ENCODE measurements around the gene HOXA9. TPM values are rescaled to one million over a fixed set of nuclear protein-coding genes. Genes with fewer than 3 reads are reported as not detected.

Gene HOXA9
- total and polyA plus RNA-seq, 2 of the 4 experiments (the other 2 are of a cell fraction), result 0.18 to 0.32 TPM

GRCh38 chr7:27211084-27211446 lies 45.7 kb upstream of the HOXA9 start:
- intact Hi-C loops (cut with micrococcal nuclease), result loop anchor here (5.0 kb wide), 3 partner anchors 451 to 811 kb away; partner anchors contain the start of gene HIBADH

More at GRCh38 chr7:27211084-27211446, 45.7 kb upstream of the HOXA9 start:
- Histone ChIP-seq H2BK120ac (ENCODE audit: low read depth, low read length) (no peak overlapping the region), H3K23ac (ENCODE audit: low read depth, low read length) (no peak overlapping the region), H3K4me2 (ENCODE audit: low read depth, low read length) (no peak overlapping the region), H3K9me1 (ENCODE audit: insufficient read depth, low read length) (no peaks in the 10 kb centered on the region), H4K8ac (ENCODE audit: low read depth in 2 of 2, low read length in 2 of 2) (no peak overlapping the region), H4K5ac (ENCODE audit: low read depth, low read length) (no peak overlapping the region), H3K9ac (ENCODE audit: low read depth, low read length) (no peak overlapping the region), H2AK9ac (replicated peaks; ENCODE audit: low read depth, low read length, poor library complexity) (no peak overlapping the region), H2AK5ac (ENCODE audit: low read depth, low read length) (no peak overlapping the region), H2BK15ac (ENCODE audit: low read depth, low read length) (no peak overlapping the region), H3K18ac (ENCODE audit: low read depth, low read length) (no peak overlapping the region), H3K27ac (ENCODE audit: insufficient read depth, low read length) (no peak overlapping the region), H3K4me1 (ENCODE audit: control insufficient read depth, insufficient read depth, low read length) (no peaks in the 10 kb centered on the region), H3K4ac (ENCODE audit: low read depth, low read length) (no peak overlapping the region), H3K14ac (replicated peaks; ENCODE audit: low read depth, low read length) (no peak overlapping the region), H2BK20ac (ENCODE audit: low read depth, low read length) (no peak overlapping the region), H2BK5ac (ENCODE audit: low read depth, low read length, poor library complexity, severe bottlenecking) (no peak overlapping the region), H4K20me1 (ENCODE audit: insufficient read depth, low read length) (no peaks in the 10 kb centered on the region), H4K91ac (ENCODE audit: insufficient read depth, low read depth, low read length) (no peak overlapping the region), H3K79me1 (ENCODE audit: low read depth in 1 of 2, low read length in 2 of 2) (no peaks in the 10 kb centered on the region), H3K27me3 (ENCODE audit: control insufficient read depth, insufficient read depth, low read length) (peaks cover 95% of the 10 kb centered on the region), H3K56ac (ENCODE audit: extremely low read depth, insufficient read depth, low read length) (no peak overlapping the region), H3K9me3 (ENCODE audit: control insufficient read depth, insufficient read depth, low read length) (peaks cover under 1% of the 10 kb centered on the region; the same call in 1 of the 2 replicates), H2AFZ (replicated peaks; ENCODE audit: low read length, poor library complexity) (no peak overlapping the region), H3K36me3 (ENCODE audit: control insufficient read depth, insufficient read depth, low read length) (no peaks in the 10 kb centered on the region), H3K4me3 (ENCODE audit: insufficient read depth, low read depth, low read length) (no peak overlapping the region)
- ATAC-seq (ENCODE audit: low read depth) (no peak; the same call in 1 of the 2 replicates), DNase-seq (no peak)
- in situ Hi-C loops (cut with MboI; ENCODE audit: low sequenced_read_pairs) (no loop called here), dilution Hi-C loops (cut with HindIII; ENCODE audit: low sequenced_read_pairs, unreplicated experiment) (no loop called here)
- no TSS peak for BruUV-seq (replicated peaks)
- WGBS, 2 experiments (ENCODE audit: extremely low coverage in 2 of 2, insufficient read length in 1 of 2), result no CpG with 5 or more reads among the region's 1 CpG
- CTCF ChIA-PET, result interaction anchor here (0.7 to 1.2 kb wide), 6 partner anchors 31 to 707 kb away, joined by 3 read pairs; no protein-coding TSS in a partner anchor
- POLR2A ChIA-PET (ENCODE audit: unreplicated experiment), result no interaction called here
- TF ChIP-seq BHLHE40 (IDR thresholded peaks at IDR 0.05; ENCODE audit: low read depth, low read length) (no peak), POLR2A (IDR thresholded peaks at IDR 0.05; ENCODE audit: low read depth, low read length) (no peak), MAZ (IDR thresholded peaks at IDR 0.05; ENCODE audit: borderline replicate concordance, low read depth, low read length) (no peak), USF2 (IDR thresholded peaks at IDR 0.05; ENCODE audit: low read depth, low read length) (no peak), CTCF (conservative IDR thresholded peaks at IDR 0.05; ENCODE audit: low read depth, low read length) (no peak), RFX5 (IDR thresholded peaks at IDR 0.05; ENCODE audit: low read depth, low read length) (no peak), RAD21 (IDR thresholded peaks at IDR 0.05; ENCODE audit: low read length) (no peak), NFE2L2 (IDR thresholded peaks at IDR 0.05; ENCODE audit: low read depth, low read length) (no peak), FOS (IDR thresholded peaks at IDR 0.05; ENCODE audit: low read depth, low read length) (no peak), MXI1 (IDR thresholded peaks at IDR 0.05; ENCODE audit: borderline replicate concordance, low read depth, low read length) (no peak), SMC3 (IDR thresholded peaks at IDR 0.05; ENCODE audit: low read depth, low read length) (no peak), MAFK (IDR thresholded peaks at IDR 0.05; ENCODE audit: low read depth, low read length) (no peak), CHD1 (IDR thresholded peaks at IDR 0.05; ENCODE audit: low read depth, low read length) (no peak), CEBPB (IDR thresholded peaks at IDR 0.05; ENCODE audit: low read depth, low read length) (no peak), RCOR1 (IDR thresholded peaks at IDR 0.05; ENCODE audit: insufficient replicate concordance, low read length) (no peak), ELK1 (IDR thresholded peaks at IDR 0.05; ENCODE audit: borderline replicate concordance, low read depth, low read length) (no peak)

Data from IMR-90 (cell line).